ENCODE data around the gene DNAH10. TPM values are rescaled to one million over a fixed set of nuclear protein-coding genes. Genes with fewer than 3 reads are reported as not detected.

DNAH10 gene
- total RNA-seq, 1 donor from 2014 or later = 0.54 TPM

- TF ChIP-seq EZH2 (IDR thresholded peaks at IDR 0.05; ENCODE audit: insufficient read depth, low read length) = no peak
- no peak for TF ChIP-seq CTCF (IDR thresholded peaks at IDR 0.05; ENCODE audit: insufficient read depth, low read depth, low read length)
- Mint-ChIP-seq H3K4me3 (ENCODE audit: unreplicated experiment) (no peak overlapping the region), H3K36me3 (ENCODE audit: low read depth, unreplicated experiment) (no peaks in the 10 kb centered on the region), H3K27ac (ENCODE audit: unreplicated experiment) (no peak overlapping the region), H3K27me3 (ENCODE audit: low read depth, unreplicated experiment) (peaks cover 6% of the 10 kb centered on the region), H3K4me1 (ENCODE audit: low read depth, unreplicated experiment) (no peaks in the 10 kb centered on the region), H3K9me3 (ENCODE audit: unreplicated experiment) (no peaks in the 10 kb centered on the region)
- Histone ChIP-seq H2AFZ (ENCODE audit: low read depth, low read length) (no peak overlapping the region), H3K27me3 (ENCODE audit: insufficient read depth, low read length) (no peaks in the 10 kb centered on the region), H3K4me3 (ENCODE audit: insufficient read depth, low read depth, low read length) (no peak overlapping the region), H3K79me2 (ENCODE audit: insufficient read depth, low read length) (no peaks in the 10 kb centered on the region), H3K9ac (ENCODE audit: low read length) (no peak overlapping the region), H3K36me3 (ENCODE audit: insufficient read depth, low read length) (no peaks in the 10 kb centered on the region), H4K20me1 (ENCODE audit: insufficient read depth, low read length) (no peaks in the 10 kb centered on the region), H3K4me1 (ENCODE audit: insufficient read depth, low read length) (no peaks in the 10 kb centered on the region), H3K4me2 (ENCODE audit: low read length) (no peak overlapping the region), H3K9me3 (ENCODE audit: insufficient read depth, low read depth, low read length) (no peaks in the 10 kb centered on the region), H3K27ac (ENCODE audit: low read depth, low read length) (no peak overlapping the region)
- FAIRE-seq = no peak
- no peak for DNase-seq (ENCODE audit: low read depth)
Measured at GRCh38 chr12:123790905-123791467, 28.9 kb downstream of the DNAH10 start.

DNA sequence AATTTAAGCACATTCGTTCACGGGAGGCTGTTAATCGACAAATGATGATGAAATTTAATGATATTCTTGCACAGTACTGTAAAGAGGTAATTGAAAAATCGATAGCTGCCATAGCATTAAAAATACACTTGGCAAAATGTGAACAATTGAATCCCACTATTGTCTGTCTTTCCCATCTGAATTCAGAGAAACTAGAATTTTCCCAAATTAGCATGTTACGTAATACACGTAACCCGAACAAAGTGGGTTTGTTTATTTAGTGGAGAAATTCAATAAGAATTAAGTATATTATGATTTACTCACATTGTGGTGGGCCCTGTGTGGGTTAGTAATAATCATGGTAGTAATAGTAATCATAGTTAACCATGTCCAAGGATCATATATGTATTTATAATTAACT lies 31.9 kb downstream of the DNAH10 start:
- Histone ChIP-seq H3K9ac (ENCODE audit: low read length) (no peak overlapping the region), H4K20me1 (ENCODE audit: insufficient read depth, low read length) (no peaks in the 10 kb centered on the region), H3K79me2 (ENCODE audit: insufficient read depth, low read length) (no peaks in the 10 kb centered on the region), H3K9me3 (ENCODE audit: insufficient read depth, low read depth, low read length) (no peaks in the 10 kb centered on the region), H3K36me3 (ENCODE audit: insufficient read depth, low read length) (no peaks in the 10 kb centered on the region), H3K27me3 (ENCODE audit: insufficient read depth, low read length) (no peaks in the 10 kb centered on the region), H3K4me1 (ENCODE audit: insufficient read depth, low read length) (no peaks in the 10 kb centered on the region), H3K4me3 (ENCODE audit: insufficient read depth, low read depth, low read length) (no peak overlapping the region), H3K4me2 (ENCODE audit: low read length) (no peak overlapping the region), H2AFZ (ENCODE audit: low read depth, low read length) (no peak overlapping the region), H3K27ac (ENCODE audit: low read depth, low read length) (no peak overlapping the region)
- H3K27ac Mint-ChIP-seq (ENCODE audit: unreplicated experiment) = no peak overlapping the region
- no peaks in the 10 kb centered on the region for H3K4me1 Mint-ChIP-seq (ENCODE audit: low read depth, unreplicated experiment)
- FAIRE-seq (no peak), DNase-seq (ENCODE audit: low read depth) (no peak)
- TF ChIP-seq CTCF (IDR thresholded peaks at IDR 0.05; ENCODE audit: insufficient read depth, low read depth, low read length) (no peak), EZH2 (IDR thresholded peaks at IDR 0.05; ENCODE audit: insufficient read depth, low read length) (no peak)
- no peak overlapping the region for H3K4me3 Mint-ChIP-seq (ENCODE audit: unreplicated experiment)
- H3K9me3 Mint-ChIP-seq (ENCODE audit: unreplicated experiment) = no peaks in the 10 kb centered on the region
- no peaks in the 10 kb centered on the region for H3K36me3 Mint-ChIP-seq (ENCODE audit: low read depth, unreplicated experiment)
- peaks cover 2% of the 10 kb centered on the region for H3K27me3 Mint-ChIP-seq (ENCODE audit: low read depth, unreplicated experiment)

GRCh38 chr12:123798518-123798917 lies 36.4 kb downstream of the DNAH10 start:
- no peaks in the 10 kb centered on the region for H3K36me3 ChIP-seq (ENCODE audit: insufficient read depth, low read length)
- no peaks in the 10 kb centered on the region for H3K9me3 Mint-ChIP-seq (ENCODE audit: unreplicated experiment)
- no peak overlapping the region for H3K4me3 ChIP-seq (ENCODE audit: insufficient read depth, low read depth, low read length)
- FAIRE-seq (no peak), DNase-seq (ENCODE audit: low read depth) (no peak)
- H3K4me1 ChIP-seq (ENCODE audit: insufficient read depth, low read length) = no peaks in the 10 kb centered on the region
- no peak overlapping the region for H3K4me2 ChIP-seq (ENCODE audit: low read length)
- no peaks in the 10 kb centered on the region for H3K9me3 ChIP-seq (ENCODE audit: insufficient read depth, low read depth, low read length)
- no peaks in the 10 kb centered on the region for H4K20me1 ChIP-seq (ENCODE audit: insufficient read depth, low read length)
- TF ChIP-seq CTCF (IDR thresholded peaks at IDR 0.05; ENCODE audit: insufficient read depth, low read depth, low read length) = no peak
- H3K36me3 Mint-ChIP-seq (ENCODE audit: low read depth, unreplicated experiment) = no peaks in the 10 kb centered on the region
- H3K79me2 ChIP-seq (ENCODE audit: insufficient read depth, low read length) = no peaks in the 10 kb centered on the region
- H2AFZ ChIP-seq (ENCODE audit: low read depth, low read length) = no peak overlapping the region
- no peak overlapping the region for H3K27ac ChIP-seq (ENCODE audit: low read depth, low read length)
- no peak overlapping the region for H3K27ac Mint-ChIP-seq (ENCODE audit: unreplicated experiment)
- no peak overlapping the region for H3K4me3 Mint-ChIP-seq (ENCODE audit: unreplicated experiment)
- H3K9ac ChIP-seq (ENCODE audit: low read length) = no peak overlapping the region
- H3K27me3 ChIP-seq (ENCODE audit: insufficient read depth, low read length) = peaks cover 2% of the 10 kb centered on the region
- peaks cover 4% of the 10 kb centered on the region for H3K27me3 Mint-ChIP-seq (ENCODE audit: low read depth, unreplicated experiment)
- H3K4me1 Mint-ChIP-seq (ENCODE audit: low read depth, unreplicated experiment) = no peaks in the 10 kb centered on the region

All from astrocyte (in vitro differentiated cells and primary cell).